Retinal pigment epithelial cell (primary cell): Measurements from ENCODE around the gene CAB39L.
A peak's percentile ranks its signal among the peaks of the same experiment; 100 is the strongest.

Experiments used
- DNase-seq: peaks from one replicate; pipeline ENCODE4 v3.0.0-alpha.2; 2010; ENCODE audit warnings: low read depth
- H3K4me3 ChIP-seq: 2 replicates; pipeline ENCODE4 v1.5.1; 2011; ENCODE audit warnings: mild to moderate bottlenecking, low read length, control low read depth, moderate library complexity
- CTCF ChIP-seq: conservative IDR thresholded peaks from 2 replicates; pipeline ENCODE4 v1.5.1; 2011; ENCODE audit warnings: low read depth, low read length, control low read depth, inconsistent platforms

Gene CAB39L

GRCh38 chr13:49443357-49443703, 534 bp downstream of the CAB39L start:
- DNase-seq, result no peak
- no peak for TF ChIP-seq CTCF
- peak overlapping the region; percentile 89 for H3K4me3 ChIP-seq

- TF ChIP-seq CTCF, result no peak
- no peak overlapping the region for H3K4me3 ChIP-seq
- no peak for DNase-seq
Observed at GRCh38 chr13:49441846-49442245, 2.0 kb downstream of the CAB39L start.

- H3K4me3 ChIP-seq, result no peak overlapping the region
- DNase-seq, result no peak
- TF ChIP-seq CTCF, result no peak
Observed at GRCh38 chr13:49441312-49441711, 2.6 kb downstream of the CAB39L start.

- TF ChIP-seq CTCF, result no peak
- H3K4me3 ChIP-seq, result no peak overlapping the region
- no peak for DNase-seq
Observed at GRCh38 chr13:49439609-49440008, 4.3 kb downstream of the CAB39L start.

- DNase-seq, result no peak
Observed at GRCh38 chr13:49437705-49438104, 6.2 kb downstream of the CAB39L start.

GRCh38 chr13:49436890-49437289, 7.0 kb downstream of the CAB39L start:
- DNase-seq, result no peak
- no peak for TF ChIP-seq CTCF
- no peak overlapping the region for H3K4me3 ChIP-seq

More at GRCh38 chr13:49437705-49438104, 6.2 kb downstream of the CAB39L start:
- H3K4me3 ChIP-seq, result no peak overlapping the region
- no peak for TF ChIP-seq CTCF

GRCh38 chr13:49435992-49436391, 7.9 kb downstream of the CAB39L start:
- no peak for DNase-seq
- H3K4me3 ChIP-seq, result no peak overlapping the region

More at GRCh38 chr13:49435992-49436391, 7.9 kb downstream of the CAB39L start:
- no peak for TF ChIP-seq CTCF
